MV-4-11 (cell line): ENCODE measurements around the gene MGMT.

ENCODE experiments used
- DNase-seq: peaks from one replicate; lab custom pipeline; 2025; lab: John Stamatoyannopoulos, UW

MGMT gene

GRCh38 chr10:129761981-129762956, 295.2 kb downstream of the MGMT start:
- DNase-seq, result no peak

DNA sequence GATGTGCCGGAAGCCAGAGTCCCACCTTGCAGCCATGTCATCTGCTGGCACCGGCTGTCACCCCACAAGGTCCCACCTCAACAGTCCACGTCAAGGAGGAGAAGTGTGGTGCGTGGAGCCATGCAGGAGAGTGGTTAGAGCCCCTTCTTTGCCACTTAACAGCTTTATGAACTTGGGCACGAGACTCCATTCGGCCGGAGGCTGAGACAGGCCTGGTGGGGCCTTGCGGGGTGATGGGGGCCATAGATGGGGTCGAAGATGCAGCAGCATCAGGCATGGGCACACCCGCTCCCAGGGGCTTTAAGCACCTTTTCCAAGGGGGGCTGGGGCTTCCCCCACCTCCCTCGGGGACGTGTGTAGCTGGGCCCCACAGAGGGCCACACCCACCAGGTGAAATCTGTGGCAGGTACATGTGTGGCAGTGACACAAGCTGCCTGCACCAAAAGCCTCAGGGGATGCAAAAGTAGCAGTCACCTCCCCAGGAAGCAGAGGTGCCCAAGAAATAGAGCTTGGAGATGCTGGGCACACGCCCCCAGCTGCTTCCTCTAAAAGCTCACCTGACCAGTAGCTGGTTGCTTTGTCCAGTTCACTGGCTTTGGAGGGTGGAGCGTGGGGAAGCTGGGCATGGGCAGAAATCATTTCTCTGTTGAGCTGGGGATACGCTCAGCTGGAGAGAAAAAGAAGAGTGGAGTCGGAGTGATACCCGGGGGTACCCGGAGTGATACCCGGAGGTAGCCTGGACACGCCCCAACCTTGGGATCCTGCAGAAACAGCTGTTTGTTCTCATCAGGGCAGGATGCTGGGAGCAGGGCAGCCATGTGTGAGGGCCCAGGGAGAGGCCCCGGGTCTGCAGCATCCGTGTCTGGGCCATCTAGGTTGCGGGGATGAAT, 297.2 kb downstream of the MGMT start:
- no peak for DNase-seq

- DNase-seq, result no peak
Observed at GRCh38 chr10:129764901-129765663, 298.0 kb downstream of the MGMT start.

DNA sequence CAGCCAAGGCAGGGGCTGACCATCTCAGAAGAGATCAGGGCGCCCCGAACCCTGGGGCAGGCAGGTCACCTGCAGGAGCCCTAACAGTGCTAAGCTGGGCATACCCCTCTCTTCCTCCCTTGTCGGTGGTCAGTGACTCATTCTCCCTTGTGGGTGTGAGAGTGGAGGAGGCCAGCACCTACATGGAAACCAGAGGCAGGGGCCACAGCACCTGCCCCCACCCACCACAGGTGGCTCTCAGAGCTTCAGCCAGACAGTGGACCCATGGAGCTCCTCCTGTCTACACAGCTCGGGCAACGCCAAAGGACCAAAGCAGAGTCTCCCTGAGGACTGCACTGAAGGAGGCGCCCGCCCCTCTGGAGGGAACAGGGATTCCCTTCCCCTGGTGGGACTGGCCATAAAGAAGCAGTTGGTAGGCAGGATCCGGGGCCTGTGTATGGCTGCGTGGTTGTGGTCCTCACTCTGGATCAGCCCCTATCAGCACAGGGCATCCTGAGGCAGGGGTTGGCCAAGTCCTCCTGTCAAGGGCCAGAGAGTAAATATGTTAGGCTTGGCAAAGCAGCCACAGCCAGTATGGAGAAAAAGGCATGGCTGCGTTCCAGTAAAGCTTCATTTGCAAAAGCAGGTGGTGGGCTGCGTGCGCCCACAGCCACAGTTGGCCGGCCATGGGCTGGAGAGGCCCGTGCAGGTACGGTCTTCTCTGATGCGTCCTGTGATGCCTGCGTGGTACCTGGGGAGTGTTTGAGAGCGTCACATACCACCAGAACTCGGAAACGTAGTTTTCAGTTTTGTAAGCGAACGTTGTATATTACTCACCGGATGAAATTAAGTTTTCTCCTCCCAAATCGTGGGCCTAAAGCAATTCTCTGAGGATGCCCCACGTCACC, 298.9 kb downstream of the MGMT start:
- DNase-seq, result no peak

DNA sequence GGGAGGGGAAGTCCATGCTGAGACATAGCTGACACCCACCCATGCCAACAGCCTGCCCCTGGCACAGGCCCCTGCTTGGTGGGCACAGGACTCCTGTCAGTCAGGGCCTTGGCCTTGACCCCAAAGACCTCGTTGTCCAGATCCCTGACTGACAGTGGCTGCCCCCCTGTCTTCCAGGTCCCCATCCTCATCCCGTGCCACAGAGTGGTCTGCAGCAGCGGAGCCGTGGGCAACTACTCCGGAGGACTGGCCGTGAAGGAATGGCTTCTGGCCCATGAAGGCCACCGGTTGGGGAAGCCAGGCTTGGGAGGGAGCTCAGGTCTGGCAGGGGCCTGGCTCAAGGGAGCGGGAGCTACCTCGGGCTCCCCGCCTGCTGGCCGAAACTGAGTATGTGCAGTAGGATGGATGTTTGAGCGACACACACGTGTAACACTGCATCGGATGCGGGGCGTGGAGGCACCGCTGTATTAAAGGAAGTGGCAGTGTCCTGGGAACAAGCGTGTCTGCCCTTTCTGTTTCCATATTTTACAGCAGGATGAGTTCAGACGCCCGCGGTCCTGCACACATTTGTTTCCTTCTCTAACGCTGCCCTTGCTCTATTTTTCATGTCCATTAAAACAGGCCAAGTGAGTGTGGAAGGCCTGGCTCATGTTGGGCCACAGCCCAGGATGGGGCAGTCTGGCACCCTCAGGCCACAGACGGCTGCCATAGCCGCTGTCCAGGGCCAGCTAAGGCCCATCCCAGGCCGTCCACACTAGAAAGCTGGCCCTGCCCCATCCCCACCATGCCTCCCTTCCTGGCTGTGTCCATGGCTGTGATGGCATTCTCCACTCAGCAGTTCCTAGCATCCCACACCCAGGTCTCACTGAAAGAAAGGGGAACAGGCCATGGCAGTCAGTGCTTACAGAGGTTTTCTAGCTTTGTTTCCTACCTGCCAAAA, 299.8 kb downstream of the MGMT start:
- no peak for DNase-seq

DNA sequence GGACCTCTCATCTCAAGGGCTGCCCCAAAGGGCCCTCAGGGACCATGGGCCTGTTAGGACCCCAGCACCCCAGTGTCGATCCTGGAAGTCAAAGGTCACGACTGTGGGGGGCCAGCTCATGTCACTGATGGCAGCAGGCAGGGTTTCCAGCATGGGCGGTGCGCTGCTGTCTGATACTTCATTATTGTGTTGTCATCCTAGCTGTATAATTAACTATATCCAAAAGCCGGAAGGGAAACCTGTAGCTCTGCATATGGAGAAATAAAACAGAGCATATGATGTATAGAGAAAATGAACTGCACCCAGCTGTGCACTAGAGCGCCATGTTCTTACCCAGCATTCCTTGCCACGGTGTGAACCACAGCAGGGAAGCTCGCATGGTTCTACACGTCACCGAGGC, 300.7 kb downstream of the MGMT start:
- no peak for DNase-seq

DNA sequence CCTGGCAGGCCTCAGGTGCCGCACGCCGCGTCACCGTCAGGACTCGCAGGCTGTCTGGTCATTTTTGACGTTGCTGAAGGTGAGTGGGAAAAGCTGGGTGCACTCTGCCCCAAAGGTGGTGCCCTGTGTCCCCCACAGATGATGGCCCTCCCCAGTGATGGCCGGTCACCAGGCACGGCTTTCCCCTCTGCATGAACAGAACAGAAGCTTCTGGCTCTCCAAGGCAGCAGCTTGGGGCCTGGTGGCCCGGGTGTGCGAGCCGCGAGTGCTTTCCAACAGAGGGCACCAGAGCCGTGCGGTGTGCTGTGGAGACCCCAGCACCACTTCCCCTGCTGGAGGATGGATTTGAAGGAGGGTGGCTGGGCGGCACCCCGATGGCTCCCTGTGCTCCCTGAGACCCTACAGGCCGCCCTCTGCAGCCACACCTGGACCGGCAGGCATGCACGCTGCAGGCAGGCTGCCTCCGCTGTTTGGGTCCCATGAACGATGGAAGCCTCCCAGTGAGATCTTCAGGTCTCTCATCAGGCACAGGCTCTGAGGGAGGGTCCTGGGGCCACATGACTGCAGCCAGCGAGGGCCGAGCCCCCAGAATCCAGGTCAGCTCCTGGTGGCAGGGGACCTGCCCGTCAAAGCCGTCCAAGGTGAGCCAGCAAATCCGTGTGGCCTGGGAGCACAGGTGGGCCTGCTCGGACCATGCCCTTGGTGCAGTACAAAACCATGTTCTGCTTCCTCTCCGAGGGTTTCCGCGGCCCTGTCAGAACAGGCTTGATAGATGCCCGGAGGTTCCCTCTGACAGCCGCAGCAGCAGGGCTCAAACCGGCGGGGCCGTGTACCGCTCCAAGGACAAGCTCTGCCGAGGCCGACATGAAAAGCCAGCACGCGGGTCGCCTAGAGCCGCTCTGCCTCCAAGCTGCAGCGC, 301.7 kb downstream of the MGMT start:
- no peak for DNase-seq

DNA sequence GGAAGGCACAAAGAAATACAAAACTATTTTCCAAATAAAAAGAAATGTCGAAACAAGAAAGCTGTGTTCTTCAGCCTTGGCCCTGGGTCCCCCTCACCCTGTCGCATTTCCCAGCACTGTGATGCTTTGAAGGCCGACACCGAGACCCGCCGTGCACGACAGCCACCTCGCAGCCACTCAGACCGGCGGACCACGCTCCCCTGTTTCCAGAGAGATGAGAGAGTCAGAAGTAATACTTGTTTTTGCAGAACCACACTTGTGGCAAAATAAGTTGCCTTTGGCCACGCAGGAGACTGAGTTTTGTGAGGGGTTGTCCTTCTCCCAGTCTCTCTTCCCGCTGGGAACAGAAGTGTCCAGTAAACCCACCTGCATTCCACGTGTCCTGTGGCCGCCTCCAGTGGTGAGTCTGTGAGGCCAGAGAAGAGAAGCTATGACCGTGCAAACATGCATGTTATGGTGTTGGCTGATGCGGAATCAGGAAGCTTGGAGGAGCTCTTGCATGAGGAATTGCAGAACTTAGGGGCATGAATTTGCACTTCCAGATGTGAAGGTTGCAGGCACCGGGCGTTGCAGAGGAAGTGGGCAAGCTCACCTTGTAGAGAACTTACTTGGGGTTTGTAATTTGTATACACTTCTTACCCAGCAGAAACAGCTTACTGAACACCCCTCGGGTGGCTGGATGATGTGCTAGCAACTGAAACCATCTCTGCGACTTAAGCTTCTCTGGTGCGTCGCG, 302.5 kb downstream of the MGMT start:
- no peak for DNase-seq

GRCh38 chr10:129770286-129770685, 303.2 kb downstream of the MGMT start:
- DNase-seq, result no peak

GRCh38 chr10:129771024-129771423, 304.0 kb downstream of the MGMT start:
- DNase-seq, result no peak

DNA sequence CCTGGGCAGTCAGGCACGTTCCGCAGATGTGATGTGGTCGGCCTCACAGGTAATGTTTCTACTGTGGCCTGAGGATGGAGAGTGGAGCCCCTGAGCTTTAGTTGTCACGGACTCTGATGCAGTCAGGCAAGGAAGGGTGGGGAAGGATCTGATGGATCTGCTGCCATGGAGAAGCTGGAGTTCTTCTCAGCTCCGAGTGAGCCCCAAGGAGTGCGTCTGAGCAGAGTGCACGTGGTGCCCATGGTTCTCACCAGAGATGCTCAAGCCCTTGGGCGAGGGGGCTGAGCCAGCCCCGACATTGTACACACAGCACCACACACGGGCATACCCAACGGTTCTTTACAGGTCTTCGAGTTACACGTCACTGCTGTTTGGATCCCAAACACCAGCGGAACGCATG, 304.5 kb downstream of the MGMT start:
- DNase-seq, result no peak

- no peak for DNase-seq
Observed at GRCh38 chr10:129771991-129772431, 305.0 kb downstream of the MGMT start.

- no peak for DNase-seq
Observed at GRCh38 chr10:129772468-129773358, 305.7 kb downstream of the MGMT start.

- DNase-seq, result no peak
Observed at GRCh38 chr10:129773359-129773990, 306.4 kb downstream of the MGMT start.

DNA sequence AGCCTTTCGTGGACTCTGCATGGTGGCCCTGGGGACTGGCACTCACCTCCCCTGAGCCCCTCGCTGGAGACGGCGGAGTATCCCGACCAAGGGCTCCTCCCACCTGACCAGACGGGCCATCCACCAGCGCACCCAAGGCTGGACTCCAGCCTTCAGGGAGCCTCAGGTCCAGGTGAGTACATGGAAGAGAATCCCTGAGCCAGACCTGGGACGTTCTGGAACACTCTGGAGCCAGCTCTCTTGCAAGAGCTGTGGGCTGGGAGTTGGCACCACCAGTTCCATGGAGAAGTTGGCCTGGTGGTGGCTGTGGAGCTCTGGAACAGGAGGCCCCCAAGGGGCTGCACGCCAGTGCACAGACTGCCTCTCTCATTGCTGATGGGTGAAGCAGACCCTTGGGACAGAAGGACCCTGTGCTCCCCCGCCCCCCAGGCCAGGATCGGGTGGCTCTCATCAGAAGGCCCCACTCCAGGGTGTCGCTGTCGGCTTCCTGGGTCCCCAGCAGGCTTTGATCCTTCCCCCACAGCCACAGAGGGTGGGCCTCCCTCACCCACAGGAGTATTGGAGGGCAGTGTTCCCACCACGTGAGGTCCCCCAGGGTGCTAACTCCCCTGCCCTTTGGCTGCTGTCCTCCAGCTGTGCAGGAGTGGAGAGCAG, 307.2 kb downstream of the MGMT start:
- no peak for DNase-seq
